GM12878 (cell line): ENCODE data around the gene SLC5A11. TPM values are rescaled to one million over a fixed set of nuclear protein-coding genes. Genes with fewer than 3 reads are reported as not detected.

Experiments
- ATAC-seq: fragments of 200-7000 bp; cut with Tn5 transposase; 3 replicates; pipeline ENCODE4 v1.9.1; 2020; ENCODE audit warnings: mild to moderate bottlenecking, moderate library complexity
- BruUV-seq: library from RNA; stranded (reverse); fragments of 400-500 nt; replicated peaks from 2 replicates; lab custom pipeline; 2021; lab: Mats Ljungman, UMichigan
- CTCF ChIA-PET: fragments of 300-600 bp; sonication (Branson Sonifier 250); formaldehyde crosslinking; extraction: SDS; loops from one replicate; lab custom pipeline; 2021; ENCODE audit warnings: inconsistent platforms; lab: Yijun Ruan, JAX
- POLR2A ChIA-PET: fragments of 350-600 bp; formaldehyde crosslinking; extraction: SDS; loops from one replicate; lab custom pipeline; 2021; ENCODE audit warnings: inconsistent platforms; lab: Charles Lee
- RAD21 ChIA-PET: fragments of 300-600 bp; sonication (Branson Sonifier 250); formaldehyde crosslinking; loops from one replicate; lab custom pipeline; 2023; ENCODE audit warnings: antibody characterized with exemption; ENCODE audit not compliant: unreplicated experiment; lab: Charles Lee
- SMC1A ChIA-PET: fragments of 300-600 bp; sonication (Branson Sonifier 250); formaldehyde crosslinking; loops from one replicate; lab custom pipeline; 2023; ENCODE audit not compliant: unreplicated experiment, uncharacterized antibody; lab: Charles Lee
- DNase-seq: peaks from one replicate; pipeline ENCODE4 v3.0.0-alpha.2; 2011; ENCODE audit warnings: low read depth, low spot score
- FAIRE-seq: peaks from 3 replicates; lab custom pipeline; 2011; peaks lifted over from hg19 to GRCh38; lab: Jason Lieb, UNC
- H2AFZ ChIP-seq: 2 replicates; pipeline ENCODE4 v1.6.0; 2011; ENCODE audit warnings: low read depth, low read length, control low read depth; ENCODE audit not compliant: control insufficient read depth
- H3K27ac ChIP-seq: 2 replicates; pipeline ENCODE4 v1.5.1; 2011; ENCODE audit warnings: control low read depth; ENCODE audit not compliant: control insufficient read depth, insufficient read depth
- H3K27me3 ChIP-seq, 2 experiments: replicated peaks in 1 of 2; 2 replicates each; pipeline versions ENCODE4 v1.6.0 to v1.6.1; 2011; ENCODE audit warnings: low read length in 1 of 2; ENCODE audit not compliant: control insufficient read depth in 2 of 2, insufficient read depth in 2 of 2
- H3K36me3 ChIP-seq, 2 experiments: 2 replicates each; pipeline ENCODE4 v1.5.1; 2011; ENCODE audit warnings: low read length in 1 of 2; ENCODE audit not compliant: control insufficient read depth in 2 of 2, insufficient read depth in 2 of 2
- H3K4me1 ChIP-seq: 2 replicates; pipeline ENCODE4 v1.6.1; 2011; ENCODE audit warnings: mild to moderate bottlenecking, low read length, moderate library complexity, mixed read lengths; ENCODE audit not compliant: control insufficient read depth, insufficient read depth
- H3K4me2 ChIP-seq: 2 replicates; pipeline ENCODE4 v1.6.0; 2011; ENCODE audit warnings: control low read depth; ENCODE audit not compliant: control insufficient read depth, insufficient read depth
- H3K4me3 ChIP-seq: fragments of 200-600 bp; sonication (generic); 2 replicates; pipeline ENCODE4 v1.5.1; 2016
- H3K79me2 ChIP-seq: 2 replicates; pipeline ENCODE4 v1.6.0; 2011; ENCODE audit warnings: low read length; ENCODE audit not compliant: control insufficient read depth, insufficient read depth
- H3K9ac ChIP-seq: 2 replicates; pipeline ENCODE4 v1.8.0; 2011; ENCODE audit warnings: low read length, control low read depth, mixed read lengths; ENCODE audit not compliant: control insufficient read depth, insufficient read depth
- H3K9me3 ChIP-seq: replicated peaks from 3 replicates; pipeline ENCODE4 v1.5.1; 2011; ENCODE audit warnings: mild to moderate bottlenecking, low read length; ENCODE audit not compliant: control insufficient read depth, insufficient read depth
- H4K20me1 ChIP-seq: 2 replicates; pipeline ENCODE4 v1.6.0; 2011; ENCODE audit not compliant: control insufficient read depth, insufficient read depth
- CHD1 ChIP-seq: IDR thresholded peaks from 2 replicates; pipeline ENCODE4 v1.6.1; 2012; ENCODE audit warnings: low read depth, low read length, improper control_type of control experiment
- CHD4 ChIP-seq: fragments of 200-600 bp; sonication (generic); IDR thresholded peaks from 2 replicates; pipeline ENCODE4 v1.6.1; 2016; ENCODE audit warnings: mild to moderate bottlenecking
- POLR2AphosphoS2 ChIP-seq: IDR thresholded peaks from 2 replicates; pipeline ENCODE4 v1.6.1; 2011; ENCODE audit warnings: low read depth, mild to moderate bottlenecking, low read length, improper control_type of control experiment, moderate library complexity
- RUNX3 ChIP-seq: IDR thresholded peaks from 2 replicates; pipeline ENCODE4 v1.6.1; 2012; ENCODE audit warnings: low read length, inconsistent platforms
- SUPT20H ChIP-seq: IDR thresholded peaks from 2 replicates; pipeline ENCODE4 v1.6.1; 2011; ENCODE audit warnings: low read depth, mild to moderate bottlenecking, low read length, moderate library complexity, borderline replicate concordance; ENCODE audit not compliant: control insufficient read depth
- TCF12 ChIP-seq: IDR thresholded peaks from 2 replicates; pipeline ENCODE4 v1.6.1; 2011; ENCODE audit warnings: low read depth, mild to moderate bottlenecking, low read length
- TCF7 ChIP-seq: IDR thresholded peaks from 2 replicates; pipeline ENCODE4 v1.6.1; 2014; ENCODE audit warnings: antibody characterized with exemption, borderline replicate concordance
- ZBED1 ChIP-seq: IDR thresholded peaks from 2 replicates; pipeline ENCODE4 v1.6.1; 2016; ENCODE audit warnings: borderline replicate concordance
- ZNF622 ChIP-seq: fragments of 450-650 bp; IDR thresholded peaks from 2 replicates; pipeline ENCODE4 v1.6.1; 2017; ENCODE audit warnings: mild to moderate bottlenecking, inconsistent platforms
- WGBS: methylation state at CpG from one replicate; pipeline ENCODE4 v1.1.6; 2016; ENCODE audit warnings: low lambda C conversion rate; ENCODE audit not compliant: insufficient replicate concordance, insufficient coverage; ENCODE audit errors: missing lambda C conversion rate; 5-methylcytosine and 5-hydroxymethylcytosine counted together
- in situ Hi-C: fragments of 300-500 bp; cut with MboI; formaldehyde crosslinking; loops from 9 replicates; pipeline ENCODE4 v1.14.3; 2018; ENCODE audit warnings: mixed read lengths
- intact Hi-C: fragments of 100-400 bp; cut with micrococcal nuclease; formaldehyde crosslinking; loops from one replicate; pipeline ENCODE4 v1.14.2; 2022; ENCODE audit not compliant: unreplicated experiment
- polyA plus RNA-seq, 11 experiments: library from polyadenylated mRNA; depleted of rRNA in 4 of 11; unstranded in 6 of 11; stranded (reverse) in 5 of 11; fragments of >200 nt; fragmentation: Nextera tagmentation in 4 of 11; fragmentation: Illumina TruSeq in 1 of 11; extraction: Ambion mirVana in 4 of 11; extraction: Trizol in 1 of 11; gene quantifications; 1 replicate in 1 of 11; 2 replicates in 10 of 11; pipeline versions ENCODE4 v1.2.1 to v1.2.3, GENCODE V29; 2011 to 2016; ENCODE audit warnings: inconsistent platforms in 2 of 11, missing spikeins in 2 of 11, low read depth in 1 of 11
- total RNA-seq, 4 experiments: library from RNA; depleted of rRNA in 3 of 4; stranded (reverse); fragments of >200 nt in 3 of 4; fragmentation: Illumina TruSeq in 1 of 4; extraction: Trizol in 1 of 4; gene quantifications; 2 replicates each; pipeline versions ENCODE4 v1.2.1 to v1.2.3, GENCODE V29; 2013 to 2021
- TF ChIP-seq, protein P1 (sequence below): IDR thresholded peaks from 2 replicates; pipeline ENCODE4 v1.6.1; 2011; ENCODE audit warnings: low read depth, mild to moderate bottlenecking, low read length, moderate library complexity, borderline replicate concordance; ENCODE audit errors: extremely low read depth
- TF ChIP-seq, protein P2 (sequence below), 3 experiments: IDR thresholded peaks in 2 of 3; conservative IDR thresholded peaks in 1 of 3; 2 replicates each; pipeline ENCODE4 v1.5.1; 2011; ENCODE audit warnings: low read depth in 3 of 3, low read length in 3 of 3, mild to moderate bottlenecking in 3 of 3, control low read depth in 2 of 3, moderate library complexity in 2 of 3, inconsistent platforms in 1 of 3, mixed read lengths in 1 of 3; ENCODE audit not compliant: control insufficient read depth in 2 of 3, insufficient read depth in 1 of 3; ENCODE audit errors: extremely low read depth in 1 of 3

The SLC5A11 gene
- total and polyA plus RNA-seq, 10 of the 15 experiments (the other 5 are each of a cell fraction or from before 2014, with no cell fraction given), result 0.10 TPM; not detected in 9

DNA sequence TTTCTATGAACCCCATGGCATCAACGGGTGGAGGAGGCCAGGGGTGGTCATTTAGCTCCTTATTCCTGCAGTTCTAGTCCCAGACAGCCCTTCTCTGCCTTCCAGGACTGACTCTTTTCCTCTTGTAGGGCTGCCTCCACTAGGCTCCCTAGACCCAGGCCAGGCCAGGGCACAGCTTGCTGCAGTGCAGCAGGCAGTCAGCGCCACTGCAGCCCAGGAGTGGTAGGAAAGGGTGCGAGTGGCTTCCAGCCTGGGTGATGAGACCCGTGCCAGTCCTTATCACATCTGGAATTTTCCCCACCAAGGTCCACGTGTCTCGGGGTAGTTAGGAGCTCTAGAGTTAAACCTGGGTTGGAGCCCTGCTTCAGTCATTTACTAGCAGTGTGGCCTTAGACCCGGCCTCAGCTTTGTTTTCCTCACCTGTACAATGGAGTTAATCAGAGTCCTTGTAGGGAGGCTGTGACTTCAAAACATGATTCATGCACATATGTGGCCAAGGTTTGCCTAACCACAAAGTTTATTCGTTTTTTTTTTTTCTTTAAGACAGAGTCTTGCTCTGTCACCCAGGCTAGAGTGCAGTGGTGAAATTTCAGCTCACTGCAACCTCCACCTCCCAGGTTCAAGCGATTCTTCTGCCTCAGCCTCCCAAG lies 4.7 kb downstream of the SLC5A11 start:
- no peaks in the 10 kb centered on the region for H3K79me2 ChIP-seq
- no peaks in the 10 kb centered on the region for H3K4me1 ChIP-seq
- intact Hi-C loops (no loop called here), in situ Hi-C loops (no loop called here)
- SMC1A ChIA-PET, result interaction anchor here (0.8 to 1.2 kb wide), 2 partner anchors 10 to 457 kb away, joined by 3 read pairs; no protein-coding TSS in a partner anchor
- no peaks in the 10 kb centered on the region for H3K9me3 ChIP-seq
- H3K36me3 ChIP-seq, result no peaks in the 10 kb centered on the region
- TF ChIP-seq, protein P1, sequence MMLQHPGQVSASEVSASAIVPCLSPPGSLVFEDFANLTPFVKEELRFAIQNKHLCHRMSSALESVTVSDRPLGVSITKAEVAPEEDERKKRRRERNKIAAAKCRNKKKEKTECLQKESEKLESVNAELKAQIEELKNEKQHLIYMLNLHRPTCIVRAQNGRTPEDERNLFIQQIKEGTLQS, result no peak
- TF ChIP-seq SUPT20H (no peak), TCF7 (no peak), RUNX3 (no peak), TCF12 (no peak), CHD1 (no peak), ZBED1 (no peak), CHD4 (no peak), POLR2AphosphoS2 (no peak), ZNF622 (no peak)
- TF ChIP-seq, protein P2, sequence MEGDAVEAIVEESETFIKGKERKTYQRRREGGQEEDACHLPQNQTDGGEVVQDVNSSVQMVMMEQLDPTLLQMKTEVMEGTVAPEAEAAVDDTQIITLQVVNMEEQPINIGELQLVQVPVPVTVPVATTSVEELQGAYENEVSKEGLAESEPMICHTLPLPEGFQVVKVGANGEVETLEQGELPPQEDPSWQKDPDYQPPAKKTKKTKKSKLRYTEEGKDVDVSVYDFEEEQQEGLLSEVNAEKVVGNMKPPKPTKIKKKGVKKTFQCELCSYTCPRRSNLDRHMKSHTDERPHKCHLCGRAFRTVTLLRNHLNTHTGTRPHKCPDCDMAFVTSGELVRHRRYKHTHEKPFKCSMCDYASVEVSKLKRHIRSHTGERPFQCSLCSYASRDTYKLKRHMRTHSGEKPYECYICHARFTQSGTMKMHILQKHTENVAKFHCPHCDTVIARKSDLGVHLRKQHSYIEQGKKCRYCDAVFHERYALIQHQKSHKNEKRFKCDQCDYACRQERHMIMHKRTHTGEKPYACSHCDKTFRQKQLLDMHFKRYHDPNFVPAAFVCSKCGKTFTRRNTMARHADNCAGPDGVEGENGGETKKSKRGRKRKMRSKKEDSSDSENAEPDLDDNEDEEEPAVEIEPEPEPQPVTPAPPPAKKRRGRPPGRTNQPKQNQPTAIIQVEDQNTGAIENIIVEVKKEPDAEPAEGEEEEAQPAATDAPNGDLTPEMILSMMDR (IDR thresholded peaks at IDR 0.05 in 2 of 3, conservative IDR thresholded peaks at IDR 0.05 in 1 of 3; ENCODE audit: control insufficient read depth in 2 of 3, extremely low read depth in 1 of 3, insufficient read depth in 1 of 3, low read depth in 3 of 3, low read length in 3 of 3), result no peak
- POLR2A ChIA-PET, result interaction anchor here (0.6 kb wide), 1 partner anchor 217 kb away, joined by 3 read pairs; no protein-coding TSS in a partner anchor
- no peak overlapping the region for H3K4me2 ChIP-seq
- no peak overlapping the region for H3K27ac ChIP-seq
- H4K20me1 ChIP-seq, result no peaks in the 10 kb centered on the region
- 37% methylated on average over 9 of the region's 9 CpGs for WGBS
- no peak overlapping the region for H3K4me3 ChIP-seq
- H3K9ac ChIP-seq, result no peak overlapping the region
- DNase-seq (no peak), ATAC-seq (no peak; the same call in 2 of the 3 replicates), FAIRE-seq (no peak)
- RAD21 ChIA-PET, result no interaction called here
- no peak overlapping the region for H2AFZ ChIP-seq
- no peaks in the 10 kb centered on the region for H3K27me3 ChIP-seq
- no TSS peak for BruUV-seq
- CTCF ChIA-PET, result interaction anchor here (1.5 kb wide), 1 partner anchor 10 kb away, joined by 3 read pairs; no protein-coding TSS in a partner anchor
